ENCODE results near the gene ATL1. TPM values are rescaled to one million over a fixed set of nuclear protein-coding genes. Genes with fewer than 3 reads are reported as not detected.

The ATL1 gene
- total and polyA plus RNA-seq, 4 donors = 3.9 to 11.0 (median 8.6) TPM

DNA sequence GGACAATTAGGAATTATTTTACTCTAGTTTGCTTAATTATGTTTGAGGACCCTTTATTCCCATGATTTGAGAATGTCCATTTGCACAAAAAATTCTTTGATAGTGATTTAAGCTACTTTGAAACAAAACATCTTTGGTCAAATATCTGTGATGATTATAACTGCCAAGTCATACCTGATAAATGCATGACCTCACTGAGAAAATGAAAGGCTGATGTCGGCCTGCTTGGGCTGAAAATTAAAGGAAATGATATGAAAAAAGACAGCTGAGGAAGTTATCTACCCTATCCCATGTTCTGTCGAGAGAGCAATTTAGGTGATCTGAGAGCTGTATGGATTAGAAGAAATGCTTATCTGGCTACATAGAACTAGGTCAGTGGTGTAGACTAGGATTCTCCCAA lies 43.6 kb downstream of the ATL1 start:
- no peaks in the 10 kb centered on the region for H3K27me3 ChIP-seq (ENCODE audit: control insufficient read depth in 1 of 2, insufficient read depth in 2 of 2, low read length in 1 of 2)
- no peaks in the 10 kb centered on the region for H3K9me3 ChIP-seq (ENCODE audit: control insufficient read depth, low read length)
- H3K4me1 ChIP-seq (ENCODE audit: control insufficient read depth in 1 of 2, insufficient read depth in 2 of 2, low read length in 2 of 2) = no peaks in the 10 kb centered on the region
- no peak for DNase-seq
- H3K27ac ChIP-seq (ENCODE audit: low read depth in 1 of 2, low read length in 2 of 2) = no peak overlapping the region
- 60 to 72% methylated on average over 2 of the region's 2 CpGs for WGBS, 2 donors
- intact Hi-C loops (cut with DNase I) = loop anchor here (5.0 to 10.0 kb wide), 3 partner anchors 174 to 261 kb away; no protein-coding TSS in a partner anchor
- ATAC-seq (ENCODE audit: low FRiP score) = no peak
- no peak overlapping the region for H3K4me3 ChIP-seq (ENCODE audit: low read length in 2 of 2)
- H3K36me3 ChIP-seq (ENCODE audit: control insufficient read depth in 1 of 2, insufficient read depth in 2 of 2, low read length in 1 of 2) = no peaks in the 10 kb centered on the region

DNA sequence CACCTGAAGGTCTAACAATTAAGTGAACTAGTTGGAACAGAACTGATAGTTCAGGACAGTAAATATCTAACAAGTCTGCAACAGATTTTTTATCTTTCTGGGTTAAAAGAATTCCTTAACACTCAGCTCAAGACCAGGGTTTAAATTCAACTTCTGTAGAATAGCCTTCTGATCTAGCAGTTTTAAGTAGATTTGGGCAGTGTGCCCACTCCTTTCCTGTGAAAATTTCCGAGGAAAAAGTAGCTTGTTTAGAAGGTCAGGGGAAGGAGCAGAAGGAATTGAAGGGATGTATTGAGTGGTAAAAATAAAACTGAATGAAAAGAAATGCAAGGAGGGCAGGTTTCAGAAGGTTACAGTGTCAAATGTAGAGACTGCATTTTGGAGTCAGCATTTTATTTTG lies 45.8 kb downstream of the ATL1 start:
- 0% methylated on average over 1 of the region's 1 CpG for WGBS, 2 donors
- ATAC-seq (ENCODE audit: low FRiP score) = no peak
- H3K9me3 ChIP-seq (ENCODE audit: control insufficient read depth, low read length) = no peaks in the 10 kb centered on the region
- H3K27me3 ChIP-seq (ENCODE audit: control insufficient read depth in 1 of 2, insufficient read depth in 2 of 2, low read length in 1 of 2) = no peaks in the 10 kb centered on the region
- no peak overlapping the region for H3K27ac ChIP-seq (ENCODE audit: low read depth in 1 of 2, low read length in 2 of 2)
- no peak for DNase-seq
- H3K36me3 ChIP-seq (ENCODE audit: control insufficient read depth in 1 of 2, insufficient read depth in 2 of 2, low read length in 1 of 2) = no peaks in the 10 kb centered on the region
- intact Hi-C loops (cut with DNase I) = loop anchor here in 1 of 2 donors (10.0 kb wide), 1 partner anchor 259 kb away; no protein-coding TSS in a partner anchor
- no peaks in the 10 kb centered on the region for H3K4me1 ChIP-seq (ENCODE audit: control insufficient read depth in 1 of 2, insufficient read depth in 2 of 2, low read length in 2 of 2)
- no peak overlapping the region for H3K4me3 ChIP-seq (ENCODE audit: low read length in 2 of 2)

DNA sequence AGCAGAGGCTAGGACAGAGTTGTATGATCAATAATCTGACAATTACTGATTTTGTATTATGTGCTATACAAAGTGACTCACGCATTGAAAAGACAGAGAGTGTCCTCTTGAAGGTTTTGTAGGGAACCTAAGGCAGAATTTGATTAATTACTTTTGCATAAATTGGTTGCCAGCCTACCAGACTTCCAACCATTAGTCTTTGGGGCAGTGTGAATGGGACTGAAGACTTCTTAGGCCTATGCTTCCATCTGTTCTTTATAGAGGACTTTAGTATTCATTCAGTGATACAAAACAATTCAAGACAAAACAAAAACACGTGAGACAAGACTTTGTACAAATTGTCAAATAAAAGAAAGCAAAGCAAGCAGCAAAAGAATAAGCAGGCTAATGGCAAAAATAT lies 46.5 kb downstream of the ATL1 start:
- DNase-seq (no peak), ATAC-seq (ENCODE audit: low FRiP score) (no peak)
- WGBS, 2 donors = 91 to 94% methylated on average over 2 of the region's 2 CpGs
- Histone ChIP-seq H3K9me3 (ENCODE audit: control insufficient read depth, low read length) (no peaks in the 10 kb centered on the region), H3K27ac (ENCODE audit: low read depth in 1 of 2, low read length in 2 of 2) (no peak overlapping the region), H3K4me1 (ENCODE audit: control insufficient read depth in 1 of 2, insufficient read depth in 2 of 2, low read length in 2 of 2) (no peaks in the 10 kb centered on the region), H3K27me3 (ENCODE audit: control insufficient read depth in 1 of 2, insufficient read depth in 2 of 2, low read length in 1 of 2) (no peaks in the 10 kb centered on the region), H3K4me3 (ENCODE audit: low read length in 2 of 2) (no peak overlapping the region), H3K36me3 (ENCODE audit: control insufficient read depth in 1 of 2, insufficient read depth in 2 of 2, low read length in 1 of 2) (no peaks in the 10 kb centered on the region)
- intact Hi-C loops (cut with DNase I) = loop anchor here in 1 of 2 donors (10.0 kb wide), 1 partner anchor 258 kb away; no protein-coding TSS in a partner anchor

DNA sequence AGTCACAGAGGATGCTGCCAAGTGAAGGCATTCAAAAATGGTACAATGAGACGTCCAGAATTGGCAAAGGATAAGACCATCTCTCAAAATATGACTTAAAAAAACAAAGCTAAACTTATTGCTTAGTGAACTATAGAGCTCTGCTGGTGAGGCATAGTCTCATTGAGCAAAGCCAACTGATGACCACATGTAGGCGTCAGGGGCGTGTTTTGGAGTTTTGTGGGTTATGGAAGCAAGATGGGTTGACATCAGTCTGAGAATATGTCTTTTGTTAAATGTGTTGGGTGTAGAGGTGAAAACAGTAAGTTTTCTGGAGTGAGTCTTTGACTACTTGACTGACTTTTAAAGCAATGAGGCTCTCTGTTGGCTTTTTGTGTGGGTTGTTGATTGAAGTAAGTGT lies 47.2 kb downstream of the ATL1 start:
- intact Hi-C loops (cut with DNase I) = loop anchor here in 1 of 2 donors (10.0 kb wide), 1 partner anchor 258 kb away; no protein-coding TSS in a partner anchor
- H3K9me3 ChIP-seq (ENCODE audit: control insufficient read depth, low read length) = no peaks in the 10 kb centered on the region
- H3K36me3 ChIP-seq (ENCODE audit: control insufficient read depth in 1 of 2, insufficient read depth in 2 of 2, low read length in 1 of 2) = no peaks in the 10 kb centered on the region
- no peak overlapping the region for H3K4me3 ChIP-seq (ENCODE audit: low read length in 2 of 2)
- no peak for ATAC-seq (ENCODE audit: low FRiP score)
- H3K27me3 ChIP-seq (ENCODE audit: control insufficient read depth in 1 of 2, insufficient read depth in 2 of 2, low read length in 1 of 2) = no peaks in the 10 kb centered on the region
- H3K4me1 ChIP-seq (ENCODE audit: control insufficient read depth in 1 of 2, insufficient read depth in 2 of 2, low read length in 2 of 2) = no peaks in the 10 kb centered on the region
- no peak for DNase-seq
- 71 to 72% methylated on average over 3 of the region's 3 CpGs for WGBS, 2 donors
- no peak overlapping the region for H3K27ac ChIP-seq (ENCODE audit: low read depth in 1 of 2, low read length in 2 of 2)

DNA sequence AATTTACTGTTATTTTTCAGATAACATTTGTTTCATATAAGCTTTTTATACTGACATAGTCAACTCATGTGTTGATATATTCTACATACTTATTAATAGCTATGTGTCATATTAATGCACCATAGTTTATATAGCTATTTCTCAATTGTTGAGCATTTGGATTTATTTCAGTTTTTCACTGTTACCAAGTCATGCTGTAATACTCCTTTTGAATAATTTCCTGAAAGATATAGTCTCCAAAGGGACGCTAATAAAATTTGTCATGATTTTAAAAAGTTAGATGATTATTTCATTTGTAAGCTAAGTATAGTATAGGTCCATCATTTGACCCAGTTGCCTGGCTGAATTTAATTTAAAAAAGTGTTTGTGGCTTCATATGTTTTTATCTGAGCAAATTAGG lies 47.8 kb downstream of the ATL1 start:
- no peak for DNase-seq
- no peaks in the 10 kb centered on the region for H3K27me3 ChIP-seq (ENCODE audit: control insufficient read depth in 1 of 2, insufficient read depth in 2 of 2, low read length in 1 of 2)
- no peak for ATAC-seq (ENCODE audit: low FRiP score)
- intact Hi-C loops (cut with DNase I) = loop anchor here in 1 of 2 donors (10.0 kb wide), 1 partner anchor 257 kb away; no protein-coding TSS in a partner anchor
- H3K36me3 ChIP-seq (ENCODE audit: control insufficient read depth in 1 of 2, insufficient read depth in 2 of 2, low read length in 1 of 2) = no peaks in the 10 kb centered on the region
- H3K4me3 ChIP-seq (ENCODE audit: low read length in 2 of 2) = no peak overlapping the region
- WGBS, 2 donors = 62 to 81% methylated on average over 1 of the region's 1 CpG
- H3K4me1 ChIP-seq (ENCODE audit: control insufficient read depth in 1 of 2, insufficient read depth in 2 of 2, low read length in 2 of 2) = no peaks in the 10 kb centered on the region
- no peak overlapping the region for H3K27ac ChIP-seq (ENCODE audit: low read depth in 1 of 2, low read length in 2 of 2)
- H3K9me3 ChIP-seq (ENCODE audit: control insufficient read depth, low read length) = no peaks in the 10 kb centered on the region

DNA sequence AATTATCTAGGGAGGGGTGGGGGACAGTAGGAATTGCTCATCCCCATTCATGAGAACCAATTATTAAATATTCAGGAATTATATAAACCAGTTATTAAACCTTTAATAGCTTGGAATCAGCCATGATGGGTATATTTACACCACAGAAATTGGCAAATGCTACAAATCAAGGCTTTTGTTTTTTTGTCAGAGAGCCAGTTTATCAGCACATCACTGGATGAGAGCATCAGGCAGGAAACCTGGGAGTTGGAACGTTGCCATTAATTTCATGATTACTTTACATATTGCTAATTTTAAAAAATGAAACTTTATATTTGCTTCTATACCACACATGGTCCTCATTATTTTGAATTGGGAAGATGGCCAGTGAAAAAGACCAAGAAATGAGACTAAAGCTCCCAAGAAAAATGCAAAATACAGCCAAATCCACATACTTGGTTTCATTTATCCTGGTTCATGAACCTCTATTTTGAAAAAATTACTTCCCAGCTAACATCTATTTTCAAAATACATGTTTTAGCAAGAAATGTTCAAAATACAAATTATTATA lies 48.4 kb downstream of the ATL1 start:
- WGBS, 2 donors = 53 to 54% methylated on average over 1 of the region's 1 CpG
- ATAC-seq (ENCODE audit: low FRiP score) = no peak
- intact Hi-C loops (cut with DNase I) = loop anchor here in 1 of 2 donors (10.0 kb wide), 1 partner anchor 256 kb away; no protein-coding TSS in a partner anchor

DNA sequence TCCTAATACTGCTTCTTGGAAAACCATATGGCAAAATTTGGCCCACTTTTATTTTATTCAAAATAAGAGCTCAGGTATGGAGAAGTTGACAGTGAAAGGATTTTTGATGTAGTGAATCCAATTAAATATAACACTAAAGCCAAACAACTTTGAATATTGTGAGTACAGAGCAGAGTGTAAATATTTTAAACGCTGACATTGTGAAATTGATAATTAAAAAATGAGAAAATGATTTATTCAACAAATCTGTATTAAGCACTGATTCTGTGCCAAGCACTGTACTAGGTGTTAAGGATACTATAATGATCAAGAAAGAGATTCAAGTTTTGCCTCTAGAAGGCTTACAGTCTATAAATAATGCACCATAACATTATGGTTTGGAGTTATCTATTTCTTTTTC lies 50.5 kb downstream of the ATL1 start:
- no peak overlapping the region for H3K27ac ChIP-seq (ENCODE audit: low read depth in 1 of 2, low read length in 2 of 2)
- H3K36me3 ChIP-seq (ENCODE audit: control insufficient read depth in 1 of 2, insufficient read depth in 2 of 2, low read length in 1 of 2) = no peaks in the 10 kb centered on the region
- no peaks in the 10 kb centered on the region for H3K4me1 ChIP-seq (ENCODE audit: control insufficient read depth in 1 of 2, insufficient read depth in 2 of 2, low read length in 2 of 2)
- no peaks in the 10 kb centered on the region for H3K27me3 ChIP-seq (ENCODE audit: control insufficient read depth in 1 of 2, insufficient read depth in 2 of 2, low read length in 1 of 2)
- no peak overlapping the region for H3K4me3 ChIP-seq (ENCODE audit: low read length in 2 of 2)
- DNase-seq (no peak), ATAC-seq (ENCODE audit: low FRiP score) (no peak)
- intact Hi-C loops (cut with DNase I) = no loop called here
- 93% methylated on average over 1 of the region's 1 CpG for WGBS, 2 donors
- H3K9me3 ChIP-seq (ENCODE audit: control insufficient read depth, low read length) = no peaks in the 10 kb centered on the region

More for the DNA sequence above, 48.4 kb downstream of the ATL1 start:
- Histone ChIP-seq H3K27ac (ENCODE audit: low read depth in 1 of 2, low read length in 2 of 2) (no peak overlapping the region), H3K27me3 (ENCODE audit: control insufficient read depth in 1 of 2, insufficient read depth in 2 of 2, low read length in 1 of 2) (no peaks in the 10 kb centered on the region), H3K4me3 (ENCODE audit: low read length in 2 of 2) (no peak overlapping the region), H3K9me3 (ENCODE audit: control insufficient read depth, low read length) (no peaks in the 10 kb centered on the region), H3K36me3 (ENCODE audit: control insufficient read depth in 1 of 2, insufficient read depth in 2 of 2, low read length in 1 of 2) (no peaks in the 10 kb centered on the region), H3K4me1 (ENCODE audit: control insufficient read depth in 1 of 2, insufficient read depth in 2 of 2, low read length in 2 of 2) (no peaks in the 10 kb centered on the region)
- no peak for DNase-seq

DNA sequence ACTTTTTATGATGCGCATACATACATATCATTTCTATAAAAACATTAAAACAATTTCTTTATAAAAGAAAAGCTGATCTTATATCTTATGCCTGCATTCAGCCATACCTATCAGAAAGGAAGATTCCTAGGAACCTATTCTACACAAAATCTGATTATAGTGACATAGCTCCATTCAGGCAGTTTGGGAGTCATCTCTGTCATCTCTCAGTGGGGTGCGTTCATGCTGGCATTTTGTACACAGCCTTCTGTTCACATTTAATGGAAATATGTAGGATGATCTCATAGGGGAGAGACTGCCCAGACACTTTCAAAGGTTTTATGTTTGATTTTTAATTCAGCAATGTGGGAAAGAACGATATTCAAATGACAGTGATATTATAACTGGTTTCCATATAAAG lies 52.9 kb downstream of the ATL1 start:
- ATAC-seq (ENCODE audit: low FRiP score) = no peak
- no peaks in the 10 kb centered on the region for H3K36me3 ChIP-seq (ENCODE audit: control insufficient read depth in 1 of 2, insufficient read depth in 2 of 2, low read length in 1 of 2)
- intact Hi-C loops (cut with DNase I) = no loop called here

DNA sequence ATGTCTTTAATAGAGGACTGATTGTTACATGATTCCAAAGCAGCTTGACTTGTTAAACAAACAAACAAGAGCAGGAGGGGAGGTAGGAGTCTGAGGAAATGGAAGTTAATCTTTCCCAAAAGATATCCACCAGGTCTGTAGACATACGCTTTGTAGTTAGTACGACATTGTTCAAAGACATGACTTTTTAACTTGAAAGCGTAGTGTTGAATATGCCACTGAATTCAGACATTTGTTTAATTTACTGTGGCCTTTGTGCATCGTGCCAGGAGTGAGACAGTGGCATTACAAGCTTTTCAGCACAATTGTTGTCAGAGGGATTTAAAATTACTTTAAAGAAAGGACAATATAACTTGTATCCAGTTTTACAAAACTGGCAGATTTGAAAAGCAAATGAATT lies 55.1 kb downstream of the ATL1 start:
- H3K27me3 ChIP-seq (ENCODE audit: control insufficient read depth in 1 of 2, insufficient read depth in 2 of 2, low read length in 1 of 2) = no peaks in the 10 kb centered on the region
- DNase-seq = no peak
- no peaks in the 10 kb centered on the region for H3K4me1 ChIP-seq (ENCODE audit: control insufficient read depth in 1 of 2, insufficient read depth in 2 of 2, low read length in 2 of 2)
- 59 to 74% methylated on average over 4 of the region's 4 CpGs for WGBS, 2 donors
- no peak overlapping the region for H3K4me3 ChIP-seq (ENCODE audit: low read length in 2 of 2)
- H3K9me3 ChIP-seq (ENCODE audit: control insufficient read depth, low read length) = no peaks in the 10 kb centered on the region
- H3K27ac ChIP-seq (ENCODE audit: low read depth in 1 of 2, low read length in 2 of 2) = no peak overlapping the region
- no peak for ATAC-seq (ENCODE audit: low FRiP score)
- H3K36me3 ChIP-seq (ENCODE audit: control insufficient read depth in 1 of 2, insufficient read depth in 2 of 2, low read length in 1 of 2) = no peaks in the 10 kb centered on the region
- intact Hi-C loops (cut with DNase I) = loop anchor here (5.0 kb wide), 2 partner anchors 157 to 162 kb away; no protein-coding TSS in a partner anchor

More for the DNA sequence above, 52.9 kb downstream of the ATL1 start:
- WGBS, 2 donors = 94 to 95% methylated on average over 3 of the region's 3 CpGs
- Histone ChIP-seq H3K27me3 (ENCODE audit: control insufficient read depth in 1 of 2, insufficient read depth in 2 of 2, low read length in 1 of 2) (no peaks in the 10 kb centered on the region), H3K4me3 (ENCODE audit: low read length in 2 of 2) (no peak overlapping the region), H3K27ac (ENCODE audit: low read depth in 1 of 2, low read length in 2 of 2) (no peak overlapping the region), H3K9me3 (ENCODE audit: control insufficient read depth, low read length) (no peaks in the 10 kb centered on the region), H3K4me1 (ENCODE audit: control insufficient read depth in 1 of 2, insufficient read depth in 2 of 2, low read length in 2 of 2) (no peaks in the 10 kb centered on the region)
- DNase-seq = no peak

Data from aorta (tissue), 5 donors.